ENCODE results near the gene VGLL3. TPM values are rescaled to one million over a fixed set of nuclear protein-coding genes. Genes with fewer than 3 reads are reported as not detected.

The VGLL3 gene
- total and polyA plus RNA-seq, 7 experiments from 2014 or later = 0.03 to 0.07 TPM; not detected in 5

DNA sequence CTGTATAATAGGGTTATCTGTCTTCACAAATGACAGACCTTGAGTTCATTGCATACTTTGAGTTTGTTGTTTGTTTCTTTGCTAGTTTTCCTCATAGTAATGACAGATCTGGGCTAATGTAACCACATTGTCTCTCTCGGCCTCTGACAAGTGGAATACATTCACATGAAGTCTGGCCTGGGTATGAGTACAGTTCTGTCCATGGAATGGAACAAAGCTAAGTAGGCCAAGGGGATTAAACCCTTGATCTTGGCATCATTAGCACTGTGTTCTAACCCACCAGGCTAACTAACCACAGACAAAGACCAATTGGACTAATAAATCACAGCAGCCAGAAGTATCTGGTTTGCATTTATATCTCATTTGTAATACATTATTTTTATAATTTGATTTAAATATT is 7.6 kb upstream of the VGLL3 start:
- Mint-ChIP-seq H3K4me3 (no peak overlapping the region), H3K9me3 (peaks cover 0 to 7% (median under 1%) of the 10 kb centered on the region in 11 donors), H3K4me1 (no peaks in the 10 kb centered on the region), H3K27me3 (peaks cover 0 to 7% (median 5%) of the 10 kb centered on the region in 5 donors), H3K36me3 (peaks cover 0 to 5% (median 0%) of the 10 kb centered on the region in 5 donors), H3K27ac (no peak overlapping the region)
- DNase-seq (no peak), ATAC-seq (no peak)
- no peaks in the 10 kb centered on the region for H3K36me3 ChIP-seq (ENCODE audit: control insufficient read depth in 2 of 3, insufficient read depth in 3 of 3, low read length in 3 of 3)
- H3K4me1 ChIP-seq (ENCODE audit: control insufficient read depth in 2 of 2, insufficient read depth in 2 of 2, low read length in 2 of 2) = no peaks in the 10 kb centered on the region
- no peaks in the 10 kb centered on the region for H3K27me3 ChIP-seq (ENCODE audit: control insufficient read depth in 2 of 2, insufficient read depth in 2 of 2, low read length in 2 of 2)
- intact Hi-C loops (cut with micrococcal nuclease) = no loop called here
- no peak overlapping the region for H3K27ac ChIP-seq (ENCODE audit: low read depth, low read length)
- CTCF ChIA-PET = no interaction called here
- H3K4me3 ChIP-seq (ENCODE audit: low read length) = no peak overlapping the region
- no peaks in the 10 kb centered on the region for H3K9me3 ChIP-seq (ENCODE audit: control insufficient read depth in 2 of 3, low read length in 3 of 3)
- POLR2A ChIA-PET = no interaction called here

DNA sequence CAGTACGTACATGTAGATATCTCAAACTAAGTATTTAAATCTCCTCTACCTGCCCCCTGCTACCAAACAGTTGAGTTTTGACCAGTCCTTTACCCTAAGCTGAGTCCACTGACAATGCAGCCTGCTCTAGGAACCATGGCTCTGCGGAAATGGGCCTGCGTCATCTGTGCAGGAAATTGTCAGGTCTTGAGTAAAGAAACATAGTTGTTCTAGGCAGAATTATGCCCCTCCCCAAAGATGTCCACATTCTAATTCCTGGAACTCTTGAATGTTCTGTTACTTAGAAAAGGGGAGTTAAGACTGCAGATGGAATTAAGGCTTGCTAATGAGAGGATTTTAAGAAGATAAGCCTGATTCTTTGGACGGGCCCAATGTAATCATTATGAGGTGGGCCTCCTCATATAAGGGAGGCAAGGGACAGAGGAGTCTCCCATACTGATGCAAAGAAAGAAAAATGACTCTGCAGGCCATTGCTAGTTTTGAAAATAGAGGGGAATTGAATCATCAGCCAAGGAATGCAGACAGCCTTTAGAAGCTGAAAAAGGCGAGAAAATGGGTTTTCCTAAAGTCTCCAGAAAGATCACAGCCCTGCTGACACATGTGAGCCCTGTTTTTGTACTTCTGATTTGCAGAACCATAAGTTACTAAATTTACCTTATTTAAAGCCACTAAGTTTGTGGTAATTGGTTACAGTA is 5.5 kb upstream of the VGLL3 start:
- no peak for ATAC-seq
- no peak overlapping the region for H3K27ac Mint-ChIP-seq

DNA sequence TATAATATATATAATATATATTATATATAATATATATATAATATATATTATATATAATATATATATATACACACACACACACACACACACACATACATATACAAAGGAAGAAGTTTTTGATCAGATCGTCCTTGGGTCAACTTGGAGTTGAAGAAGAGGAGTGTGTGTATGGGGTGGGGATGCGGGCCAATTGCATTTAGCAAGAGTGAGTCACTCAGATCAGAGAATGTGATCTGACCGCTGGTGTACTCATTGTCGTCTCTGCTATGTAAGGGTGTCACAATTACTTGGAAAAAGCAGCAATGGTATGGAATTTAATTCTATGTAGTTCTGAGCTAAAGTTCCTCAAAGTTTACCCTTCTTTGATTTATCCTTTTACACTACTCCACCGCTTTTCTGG is 4.6 kb upstream of the VGLL3 start:
- Mint-ChIP-seq H3K9me3 (peaks cover 0 to 9% (median 2%) of the 10 kb centered on the region in 11 donors), H3K36me3 (peaks cover 0 to 6% (median 0%) of the 10 kb centered on the region in 5 donors), H3K27me3 (peaks cover 0 to 21% (median 13%) of the 10 kb centered on the region in 5 donors), H3K27ac (no peak overlapping the region), H3K4me3 (no peak overlapping the region), H3K4me1 (peaks cover 0 to 4% (median 0%) of the 10 kb centered on the region in 7 donors)
- CTCF ChIA-PET = no interaction called here
- intact Hi-C loops (cut with micrococcal nuclease) = no loop called here
- Histone ChIP-seq H3K4me1 (ENCODE audit: control insufficient read depth in 2 of 2, insufficient read depth in 2 of 2, low read length in 2 of 2) (no peaks in the 10 kb centered on the region), H3K4me3 (ENCODE audit: low read length) (no peak overlapping the region), H3K27ac (ENCODE audit: low read depth, low read length) (no peak overlapping the region), H3K9me3 (ENCODE audit: control insufficient read depth in 2 of 3, low read length in 3 of 3) (no peaks in the 10 kb centered on the region), H3K36me3 (ENCODE audit: control insufficient read depth in 2 of 3, insufficient read depth in 3 of 3, low read length in 3 of 3) (no peaks in the 10 kb centered on the region), H3K27me3 (ENCODE audit: control insufficient read depth in 2 of 2, insufficient read depth in 2 of 2, low read length in 2 of 2) (no peaks in the 10 kb centered on the region)
- no peak for DNase-seq
- POLR2A ChIA-PET = no interaction called here
- ATAC-seq = no peak

More for the DNA sequence above, 5.5 kb upstream of the VGLL3 start:
- H3K36me3 Mint-ChIP-seq = peaks cover 0 to 6% (median 0%) of the 10 kb centered on the region in 5 donors
- ChIA-PET CTCF (no interaction called here), POLR2A (no interaction called here)
- peaks cover 0 to 19% (median 11%) of the 10 kb centered on the region in 5 donors for H3K27me3 Mint-ChIP-seq
- no peak overlapping the region for H3K4me3 ChIP-seq (ENCODE audit: low read length)
- no peak for DNase-seq
- H3K9me3 ChIP-seq (ENCODE audit: control insufficient read depth in 2 of 3, low read length in 3 of 3) = no peaks in the 10 kb centered on the region
- no peaks in the 10 kb centered on the region for H3K36me3 ChIP-seq (ENCODE audit: control insufficient read depth in 2 of 3, insufficient read depth in 3 of 3, low read length in 3 of 3)
- H3K9me3 Mint-ChIP-seq = peaks cover 0 to 9% (median 2%) of the 10 kb centered on the region in 11 donors
- H3K4me3 Mint-ChIP-seq = no peak overlapping the region
- intact Hi-C loops (cut with micrococcal nuclease) = no loop called here
- H3K27me3 ChIP-seq (ENCODE audit: control insufficient read depth in 2 of 2, insufficient read depth in 2 of 2, low read length in 2 of 2) = no peaks in the 10 kb centered on the region
- H3K4me1 Mint-ChIP-seq = peaks cover 0 to 4% (median 0%) of the 10 kb centered on the region in 7 donors
- no peaks in the 10 kb centered on the region for H3K4me1 ChIP-seq (ENCODE audit: control insufficient read depth in 2 of 2, insufficient read depth in 2 of 2, low read length in 2 of 2)
- H3K27ac ChIP-seq (ENCODE audit: low read depth, low read length) = no peak overlapping the region

DNA sequence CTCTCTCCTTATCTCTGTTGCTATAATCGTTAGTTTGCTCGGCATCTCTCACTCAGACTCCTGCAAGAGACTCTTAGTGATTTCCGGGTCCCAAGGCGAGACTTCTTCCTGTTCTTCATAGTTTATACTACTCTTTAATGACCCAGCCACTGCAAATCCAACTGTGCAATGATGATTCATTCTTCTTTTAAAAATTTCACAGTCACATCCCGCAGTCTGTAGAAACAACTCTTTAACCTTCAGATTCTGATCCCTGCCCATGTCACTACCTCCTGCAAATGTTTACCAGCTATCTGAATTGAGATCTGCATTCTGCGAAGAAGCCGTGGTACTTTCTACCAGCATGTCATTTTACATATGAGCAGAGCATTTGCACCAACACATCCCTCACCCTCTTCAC is 2.8 kb upstream of the VGLL3 start:
- peak overlapping the region in 1 of 10 donors; percentile 15 for H3K4me3 Mint-ChIP-seq
- H3K27ac Mint-ChIP-seq = no peak overlapping the region
- no peak for DNase-seq
- ChIA-PET POLR2A (no interaction called here), CTCF (no interaction called here)
- intact Hi-C loops (cut with micrococcal nuclease) = no loop called here
- Histone ChIP-seq H3K9me3 (ENCODE audit: control insufficient read depth in 2 of 3, low read length in 3 of 3) (no peaks in the 10 kb centered on the region), H3K4me3 (ENCODE audit: low read length) (no peak overlapping the region), H3K27ac (ENCODE audit: low read depth, low read length) (no peak overlapping the region), H3K27me3 (ENCODE audit: control insufficient read depth in 2 of 2, insufficient read depth in 2 of 2, low read length in 2 of 2) (no peaks in the 10 kb centered on the region), H3K4me1 (ENCODE audit: control insufficient read depth in 2 of 2, insufficient read depth in 2 of 2, low read length in 2 of 2) (no peaks in the 10 kb centered on the region), H3K36me3 (ENCODE audit: control insufficient read depth in 2 of 3, insufficient read depth in 3 of 3, low read length in 3 of 3) (no peaks in the 10 kb centered on the region)
- no peak for ATAC-seq
- peaks cover 0 to 9% (median 2%) of the 10 kb centered on the region in 11 donors for H3K9me3 Mint-ChIP-seq
- H3K4me1 Mint-ChIP-seq = peaks cover 0 to 6% (median 0%) of the 10 kb centered on the region in 7 donors
- peaks cover 15 to 37% (median 25%) of the 10 kb centered on the region in 5 donors for H3K27me3 Mint-ChIP-seq
- H3K36me3 Mint-ChIP-seq = peaks cover 0 to 6% (median 0%) of the 10 kb centered on the region in 5 donors

DNA sequence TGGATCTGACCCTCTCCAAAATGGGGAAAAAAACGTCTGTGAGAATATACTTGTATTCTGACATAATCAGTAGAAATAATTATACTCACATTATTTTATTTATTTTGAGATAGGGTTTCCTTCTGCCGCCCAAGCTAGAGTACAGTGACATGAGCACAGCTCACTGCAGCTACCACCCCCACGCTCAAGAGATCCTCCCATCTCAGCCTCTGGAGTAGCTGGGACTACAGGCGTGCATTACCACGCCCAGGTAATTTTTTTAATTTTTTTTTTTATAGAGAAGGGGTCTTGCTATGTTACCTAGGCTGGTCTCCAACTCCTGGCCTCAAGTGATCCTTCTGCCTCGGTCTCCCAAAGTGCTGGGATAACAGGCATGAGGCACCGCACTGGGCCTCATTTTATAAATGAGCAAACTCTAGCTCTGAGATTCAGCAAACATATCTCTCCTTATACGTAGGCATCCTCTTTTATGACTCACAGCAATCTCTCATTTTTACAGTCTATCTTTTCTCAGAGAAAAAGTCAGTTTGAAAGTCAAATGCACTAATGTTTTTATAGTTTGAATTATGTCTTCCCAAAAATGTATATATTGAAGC is 989 bp upstream of the VGLL3 start:
- ATAC-seq (no peak), DNase-seq (no peak)
- Mint-ChIP-seq H3K36me3 (peaks cover 0 to 6% (median 0%) of the 10 kb centered on the region in 5 donors), H3K4me1 (peaks cover 0 to 6% (median 0%) of the 10 kb centered on the region in 7 donors), H3K27me3 (peaks cover 22 to 41% (median 33%) of the 10 kb centered on the region in 5 donors), H3K27ac (no peak overlapping the region), H3K9me3 (peaks cover 0 to 9% (median 0%) of the 10 kb centered on the region in 11 donors), H3K4me3 (peak overlapping the region in 3 of 10 donors; percentile 18 to 40 (median 37))
- ChIA-PET POLR2A (no interaction called here), CTCF (no interaction called here)
- no peak overlapping the region for H3K4me3 ChIP-seq (ENCODE audit: low read length)
- H3K27me3 ChIP-seq (ENCODE audit: control insufficient read depth in 2 of 2, insufficient read depth in 2 of 2, low read length in 2 of 2) = no peaks in the 10 kb centered on the region
- H3K9me3 ChIP-seq (ENCODE audit: control insufficient read depth in 2 of 3, low read length in 3 of 3) = no peaks in the 10 kb centered on the region
- intact Hi-C loops (cut with micrococcal nuclease) = no loop called here
- no peaks in the 10 kb centered on the region for H3K36me3 ChIP-seq (ENCODE audit: control insufficient read depth in 2 of 3, insufficient read depth in 3 of 3, low read length in 3 of 3)
- H3K27ac ChIP-seq (ENCODE audit: low read depth, low read length) = no peak overlapping the region
- no peaks in the 10 kb centered on the region for H3K4me1 ChIP-seq (ENCODE audit: control insufficient read depth in 2 of 2, insufficient read depth in 2 of 2, low read length in 2 of 2)

DNA sequence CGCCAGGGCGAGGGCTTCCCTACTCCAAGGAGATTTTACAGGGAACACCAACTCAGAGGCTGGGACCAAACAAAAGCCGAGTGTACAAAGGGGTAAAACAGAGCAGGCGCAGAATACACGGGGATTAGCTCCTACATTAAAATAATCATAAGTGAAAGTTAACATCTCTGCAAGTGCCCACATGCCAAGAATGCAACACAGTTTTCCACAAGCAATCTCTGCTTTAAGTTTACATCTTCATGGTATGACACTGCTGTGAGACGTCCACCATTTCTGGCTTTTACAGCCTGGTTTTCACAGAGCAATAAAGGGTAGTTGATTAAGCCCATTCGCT is 500 bp upstream of the VGLL3 start:
- Histone ChIP-seq H3K9me3 (ENCODE audit: control insufficient read depth in 2 of 3, low read length in 3 of 3) (no peaks in the 10 kb centered on the region), H3K27ac (ENCODE audit: low read depth, low read length) (no peak overlapping the region), H3K4me3 (ENCODE audit: low read length) (no peak overlapping the region), H3K4me1 (ENCODE audit: control insufficient read depth in 2 of 2, insufficient read depth in 2 of 2, low read length in 2 of 2) (no peaks in the 10 kb centered on the region), H3K36me3 (ENCODE audit: control insufficient read depth in 2 of 3, insufficient read depth in 3 of 3, low read length in 3 of 3) (no peaks in the 10 kb centered on the region), H3K27me3 (ENCODE audit: control insufficient read depth in 2 of 2, insufficient read depth in 2 of 2, low read length in 2 of 2) (no peaks in the 10 kb centered on the region)
- Mint-ChIP-seq H3K4me1 (peaks cover 0 to 6% (median 0%) of the 10 kb centered on the region in 7 donors), H3K4me3 (peak overlapping the region in 7 of 10 donors; percentile 14 to 56 (median 40)), H3K9me3 (peaks cover 0 to 9% (median 0%) of the 10 kb centered on the region in 11 donors), H3K36me3 (peaks cover 0 to 6% (median 0%) of the 10 kb centered on the region in 5 donors), H3K27ac (no peak overlapping the region), H3K27me3 (peaks cover 22 to 41% (median 33%) of the 10 kb centered on the region in 5 donors)
- ChIA-PET POLR2A (no interaction called here), CTCF (no interaction called here)
- intact Hi-C loops (cut with micrococcal nuclease) = no loop called here
- ATAC-seq (no peak), DNase-seq (no peak)
